Uterus (tissue), 2 donors: ENCODE measurements around the gene MS4A15.

ENCODE experiments used
- POLR2A ChIP-seq, 2 donors: fragments of 450-650 bp; IDR thresholded peaks; one replicate each; pipeline ENCODE4 v1.6.1; 2016; ENCODE audit warnings: antibody characterized with exemption in 2 of 2, mild to moderate bottlenecking in 1 of 2, moderate library complexity in 1 of 2
- TF ChIP-seq, protein P1 (sequence below), 4 experiments: fragments of 200-600 bp in 2 of 4; fragments of 450-650 bp in 2 of 4; sonication (generic) in 2 of 4; IDR thresholded peaks; one replicate each; pipeline ENCODE4 v1.5.1; 2016 to 2019; ENCODE audit warnings: antibody characterized with exemption in 4 of 4, mild to moderate bottlenecking in 2 of 4, moderate library complexity in 1 of 4

DNA sequence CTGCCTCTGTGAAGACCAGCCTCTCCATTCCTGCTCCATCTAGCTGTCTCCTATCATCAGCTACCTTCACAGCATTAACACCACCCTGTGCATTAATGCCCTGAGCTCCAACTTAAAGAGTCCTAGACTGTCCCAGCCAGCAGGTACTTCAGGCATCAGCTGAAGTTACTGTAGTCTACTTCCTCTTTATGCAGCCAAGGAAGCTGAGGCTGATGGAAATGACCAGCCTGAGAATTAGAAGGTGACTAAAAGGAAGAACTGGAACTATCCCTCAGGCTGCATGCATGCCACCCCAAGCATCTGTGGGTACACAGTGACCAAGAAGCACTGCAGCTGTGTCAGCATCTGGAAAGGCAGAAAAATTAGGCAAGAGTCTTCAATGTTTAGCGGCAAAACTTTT is 56.7 kb downstream of the MS4A15 start:
- TF ChIP-seq, protein P1, sequence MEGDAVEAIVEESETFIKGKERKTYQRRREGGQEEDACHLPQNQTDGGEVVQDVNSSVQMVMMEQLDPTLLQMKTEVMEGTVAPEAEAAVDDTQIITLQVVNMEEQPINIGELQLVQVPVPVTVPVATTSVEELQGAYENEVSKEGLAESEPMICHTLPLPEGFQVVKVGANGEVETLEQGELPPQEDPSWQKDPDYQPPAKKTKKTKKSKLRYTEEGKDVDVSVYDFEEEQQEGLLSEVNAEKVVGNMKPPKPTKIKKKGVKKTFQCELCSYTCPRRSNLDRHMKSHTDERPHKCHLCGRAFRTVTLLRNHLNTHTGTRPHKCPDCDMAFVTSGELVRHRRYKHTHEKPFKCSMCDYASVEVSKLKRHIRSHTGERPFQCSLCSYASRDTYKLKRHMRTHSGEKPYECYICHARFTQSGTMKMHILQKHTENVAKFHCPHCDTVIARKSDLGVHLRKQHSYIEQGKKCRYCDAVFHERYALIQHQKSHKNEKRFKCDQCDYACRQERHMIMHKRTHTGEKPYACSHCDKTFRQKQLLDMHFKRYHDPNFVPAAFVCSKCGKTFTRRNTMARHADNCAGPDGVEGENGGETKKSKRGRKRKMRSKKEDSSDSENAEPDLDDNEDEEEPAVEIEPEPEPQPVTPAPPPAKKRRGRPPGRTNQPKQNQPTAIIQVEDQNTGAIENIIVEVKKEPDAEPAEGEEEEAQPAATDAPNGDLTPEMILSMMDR (IDR thresholded peaks at IDR 0.05) = no peak
- no peak for TF ChIP-seq POLR2A (IDR thresholded peaks at IDR 0.05)
